AG04450 (cell line): ENCODE data around the gene PRDM2. TPM values are rescaled to one million over a fixed set of nuclear protein-coding genes. Genes with fewer than 3 reads are reported as not detected.

Experiments used
- CTCF ChIA-PET: fragments of 300-600, 350-600 bp; formaldehyde crosslinking; extraction: SDS; loops from one replicate; lab custom pipeline; 2022; ENCODE audit warnings: antibody characterized with exemption, inconsistent platforms; lab: Charles Lee
- POLR2A ChIA-PET: fragments of 350-600 bp; formaldehyde crosslinking; extraction: SDS; loops from one replicate; lab custom pipeline; 2021; ENCODE audit warnings: antibody characterized with exemption, inconsistent platforms; lab: Yijun Ruan, JAX
- DNase-seq: peaks from one replicate; pipeline ENCODE4 v3.0.0-alpha.2; 2011; ENCODE audit warnings: low read depth, low spot score
- H3K27ac ChIP-seq: one replicate; pipeline ENCODE4 v1.5.1; 2012; ENCODE audit warnings: low read depth, low read length, control low read depth
- H3K27me3 ChIP-seq: one replicate; pipeline ENCODE4 v1.6.0; 2012; ENCODE audit warnings: low read length; ENCODE audit not compliant: control insufficient read depth, insufficient read depth
- H3K4me3 ChIP-seq: 2 replicates; pipeline ENCODE4 v1.5.1; 2011; ENCODE audit warnings: mild to moderate bottlenecking, low read depth, low read length, control low read depth
- H3K9me3 ChIP-seq: 2 replicates; pipeline ENCODE4 v1.5.1; 2012; ENCODE audit warnings: low read length; ENCODE audit not compliant: control insufficient read depth, insufficient read depth
- CTCF ChIP-seq: IDR thresholded peaks from 2 replicates; pipeline ENCODE4 v1.5.1; 2011; ENCODE audit warnings: low read depth, low read length, control low read depth, inconsistent platforms
- polyA plus RNA-seq: library from polyadenylated mRNA; depleted of rRNA; stranded (reverse); fragments of >200 nt; gene quantifications from 2 replicates; pipeline ENCODE4 v1.2.3, GENCODE V29; 2011

The PRDM2 gene
- polyA plus RNA-seq, 1 experiment, result 16.4 TPM

- Histone ChIP-seq H3K4me3 (no peak overlapping the region), H3K27me3 (no peaks in the 10 kb centered on the region), H3K9me3 (no peaks in the 10 kb centered on the region), H3K27ac (no peak overlapping the region)
- ChIA-PET POLR2A (no interaction called here), CTCF (interaction anchor here (1.0 to 1.3 kb wide), 2 partner anchors 12 to 15 kb away, joined by 3 read pairs; no protein-coding TSS in a partner anchor)
- TF ChIP-seq CTCF, result no peak
- DNase-seq, result no peak
These were observed 98.1 kb downstream of the PRDM2 start for GRCh38 chr1:13798120-13798519.

GRCh38 chr1:13799502-13800283 is 99.7 kb downstream of the PRDM2 start:
- no peak for DNase-seq
- Histone ChIP-seq H3K27ac (no peak overlapping the region), H3K4me3 (no peak overlapping the region), H3K9me3 (no peaks in the 10 kb centered on the region), H3K27me3 (no peaks in the 10 kb centered on the region)
- ChIA-PET POLR2A (no interaction called here), CTCF (interaction anchor here (0.7 to 0.9 kb wide), 2 partner anchors 12 to 37 kb away, joined by 3 to 4 read pairs; no protein-coding TSS in a partner anchor)
- no peak for TF ChIP-seq CTCF

GRCh38 chr1:13801232-13801631 is 101.2 kb downstream of the PRDM2 start:
- Histone ChIP-seq H3K9me3 (no peaks in the 10 kb centered on the region), H3K27me3 (no peaks in the 10 kb centered on the region), H3K4me3 (no peak overlapping the region), H3K27ac (no peak overlapping the region)
- POLR2A ChIA-PET, result no interaction called here
- no peak for DNase-seq
- no peak for TF ChIP-seq CTCF
- CTCF ChIA-PET, result no interaction called here

- Histone ChIP-seq H3K9me3 (no peaks in the 10 kb centered on the region), H3K4me3 (no peak overlapping the region), H3K27me3 (no peaks in the 10 kb centered on the region), H3K27ac (no peak overlapping the region)
- DNase-seq, result no peak
- TF ChIP-seq CTCF, result no peak
- ChIA-PET POLR2A (no interaction called here), CTCF (interaction anchor here (0.7 to 1.0 kb wide), 2 partner anchors 13 to 136 kb away, joined by 3 read pairs; no protein-coding TSS in a partner anchor)
These were observed 101.9 kb downstream of the PRDM2 start for GRCh38 chr1:13801655-13802486.
